Measurements from ENCODE around the gene LRRFIP2.

DNA sequence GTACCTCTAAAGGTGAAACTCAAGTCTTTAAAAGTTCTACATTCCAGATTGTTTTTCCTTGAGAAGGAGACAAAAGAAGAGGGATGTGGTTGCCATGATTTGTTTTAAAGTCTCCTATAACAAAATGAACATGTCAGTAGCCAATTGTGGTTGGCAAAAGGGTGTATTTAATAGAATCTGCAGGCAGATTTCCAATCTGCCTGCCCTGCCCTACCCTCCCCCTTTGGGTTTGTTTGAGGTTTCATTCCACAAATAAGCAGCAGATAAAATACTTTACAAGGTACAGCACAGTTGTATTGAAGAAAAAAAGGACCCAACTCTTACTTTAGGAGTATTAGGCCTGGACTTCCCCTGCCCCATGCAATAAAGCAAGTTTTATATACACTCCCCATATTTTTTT is 121.5 kb downstream of the LRRFIP2 start:
- TF ChIP-seq TEAD4 (IDR thresholded peaks at IDR 0.05; ENCODE audit: low read depth, low read length) (no peak), JUN (IDR thresholded peaks at IDR 0.05; ENCODE audit: low read depth, low read length) (no peak), RFX5 (IDR thresholded peaks at IDR 0.05; ENCODE audit: borderline replicate concordance, low read depth, low read length) (no peak)
- TF ChIP-seq, protein P1, sequence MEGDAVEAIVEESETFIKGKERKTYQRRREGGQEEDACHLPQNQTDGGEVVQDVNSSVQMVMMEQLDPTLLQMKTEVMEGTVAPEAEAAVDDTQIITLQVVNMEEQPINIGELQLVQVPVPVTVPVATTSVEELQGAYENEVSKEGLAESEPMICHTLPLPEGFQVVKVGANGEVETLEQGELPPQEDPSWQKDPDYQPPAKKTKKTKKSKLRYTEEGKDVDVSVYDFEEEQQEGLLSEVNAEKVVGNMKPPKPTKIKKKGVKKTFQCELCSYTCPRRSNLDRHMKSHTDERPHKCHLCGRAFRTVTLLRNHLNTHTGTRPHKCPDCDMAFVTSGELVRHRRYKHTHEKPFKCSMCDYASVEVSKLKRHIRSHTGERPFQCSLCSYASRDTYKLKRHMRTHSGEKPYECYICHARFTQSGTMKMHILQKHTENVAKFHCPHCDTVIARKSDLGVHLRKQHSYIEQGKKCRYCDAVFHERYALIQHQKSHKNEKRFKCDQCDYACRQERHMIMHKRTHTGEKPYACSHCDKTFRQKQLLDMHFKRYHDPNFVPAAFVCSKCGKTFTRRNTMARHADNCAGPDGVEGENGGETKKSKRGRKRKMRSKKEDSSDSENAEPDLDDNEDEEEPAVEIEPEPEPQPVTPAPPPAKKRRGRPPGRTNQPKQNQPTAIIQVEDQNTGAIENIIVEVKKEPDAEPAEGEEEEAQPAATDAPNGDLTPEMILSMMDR (IDR thresholded peaks at IDR 0.05; ENCODE audit: control extremely low read depth in 1 of 3, insufficient read depth in 1 of 3, low read depth in 1 of 3, low read length in 3 of 3) = no peak
- TF ChIP-seq, protein P2, sequence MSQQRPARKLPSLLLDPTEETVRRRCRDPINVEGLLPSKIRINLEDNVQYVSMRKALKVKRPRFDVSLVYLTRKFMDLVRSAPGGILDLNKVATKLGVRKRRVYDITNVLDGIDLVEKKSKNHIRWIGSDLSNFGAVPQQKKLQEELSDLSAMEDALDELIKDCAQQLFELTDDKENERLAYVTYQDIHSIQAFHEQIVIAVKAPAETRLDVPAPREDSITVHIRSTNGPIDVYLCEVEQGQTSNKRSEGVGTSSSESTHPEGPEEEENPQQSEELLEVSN (IDR thresholded peaks at IDR 0.05) = no peak
